ENCODE measurements around the gene ZNF280B. TPM values are rescaled to one million over a fixed set of nuclear protein-coding genes. Genes with fewer than 3 reads are reported as not detected.
"Not testable (repeated sequence)": the region's sequence is repeated elsewhere in the genome, so short reads cannot be mapped to it uniquely, and the experiment has no call there.

ZNF280B gene
- polyA plus RNA-seq, 3 donors = 4.0 to 4.7 (median 4.3) TPM

DNA sequence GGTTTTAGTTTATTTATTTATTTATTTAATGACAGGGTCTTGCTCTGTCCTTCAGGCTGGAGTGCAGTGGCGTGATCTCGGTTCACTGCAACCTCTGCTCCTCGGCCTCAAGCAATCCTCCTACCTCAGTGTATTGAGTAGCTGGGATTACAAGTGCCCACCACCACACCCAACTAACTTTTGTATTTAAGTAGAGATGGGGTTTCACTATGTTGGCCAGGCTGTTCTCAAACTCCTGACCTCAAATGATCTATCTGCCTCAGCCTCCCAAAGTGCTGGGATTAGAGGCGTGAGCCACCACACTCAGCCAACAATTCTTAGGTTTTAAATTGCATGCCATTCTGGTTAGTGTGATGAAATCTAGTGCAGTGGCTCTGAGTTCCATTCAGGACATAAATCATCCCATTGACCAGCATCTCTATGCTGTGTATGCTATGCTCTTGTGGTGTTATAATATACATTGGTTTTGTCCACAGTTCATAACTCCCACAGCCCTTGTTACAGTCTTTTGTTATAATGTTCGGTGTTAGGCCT is 28.5 kb downstream of the ZNF280B start:
- no peak for DNase-seq (ENCODE audit: extremely low read depth in 1 of 11, low read depth in 9 of 11, low spot score in 4 of 11)

- DNase-seq (ENCODE audit: extremely low read depth in 1 of 11, low read depth in 9 of 11, low spot score in 4 of 11) = no peak
Observed at GRCh38 chr22:22479116-22479515, 29.4 kb downstream of the ZNF280B start.

DNA sequence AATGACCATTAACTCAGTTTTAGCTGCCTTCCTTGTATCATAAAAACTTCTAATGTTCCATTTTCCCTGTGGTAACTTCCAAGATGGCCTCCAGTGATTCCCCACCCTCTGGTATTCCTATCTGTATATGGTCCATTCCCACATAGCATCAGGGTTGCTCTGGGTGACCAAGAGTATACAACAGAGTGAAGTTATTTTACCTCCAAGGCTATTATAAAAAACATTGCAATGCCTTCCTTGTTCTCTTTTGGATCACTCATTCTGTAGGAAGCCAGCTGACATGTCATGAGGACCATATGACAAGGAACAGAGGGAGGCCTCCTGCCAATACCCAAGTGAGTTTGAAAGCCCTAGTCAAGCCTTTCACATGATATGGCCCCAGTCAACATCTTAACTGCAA is 30.1 kb downstream of the ZNF280B start:
- DNase-seq (ENCODE audit: extremely low read depth in 1 of 11, low read depth in 9 of 11, low spot score in 4 of 11) = no peak

DNA sequence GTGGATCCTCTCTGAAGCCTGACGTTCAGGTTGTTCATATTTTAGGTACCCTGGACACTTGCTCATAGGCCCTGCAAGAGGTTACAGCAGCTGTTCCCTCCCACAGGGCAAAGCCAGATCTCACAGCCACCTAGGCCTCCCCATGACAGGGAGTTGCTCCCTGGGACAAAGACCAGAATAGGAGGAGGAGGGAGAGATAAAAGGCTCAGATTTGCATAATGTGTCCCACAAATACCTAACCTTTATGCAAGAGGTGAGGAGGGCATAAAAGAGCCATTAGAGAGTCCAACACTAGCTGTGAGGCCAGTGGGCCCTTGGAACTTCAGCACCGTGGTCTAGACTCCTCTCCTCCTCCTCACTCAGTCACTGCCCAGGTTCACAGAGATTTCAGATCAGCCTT is 33.8 kb downstream of the ZNF280B start:
- DNase-seq (ENCODE audit: extremely low read depth in 1 of 11, low read depth in 9 of 11, low spot score in 4 of 11) = no peak

- DNase-seq (ENCODE audit: extremely low read depth in 1 of 11, low read depth in 9 of 11, low spot score in 4 of 11) = not testable (repeated sequence)
Observed at GRCh38 chr22:22471104-22471503, 37.4 kb downstream of the ZNF280B start.

DNA sequence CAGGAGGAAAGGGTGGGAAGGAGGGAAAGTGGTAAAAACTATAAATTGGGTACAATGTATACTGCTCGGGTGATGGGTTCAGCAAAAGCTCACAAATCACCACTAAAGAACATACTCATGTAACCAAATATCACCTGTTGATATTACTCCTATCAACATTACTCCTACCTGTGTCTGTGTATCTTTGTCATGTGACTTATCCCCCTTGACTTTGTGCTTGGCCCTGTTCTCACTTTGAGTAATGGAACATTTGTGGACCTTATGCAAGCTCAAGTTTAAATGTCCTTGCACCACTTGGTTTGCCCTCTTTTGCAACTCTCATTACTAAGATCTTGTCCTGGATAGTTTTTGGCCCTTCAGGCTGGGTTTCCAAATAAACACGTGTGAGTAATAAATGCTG is 39.0 kb downstream of the ZNF280B start:
- DNase-seq (ENCODE audit: extremely low read depth in 1 of 11, low read depth in 9 of 11, low spot score in 4 of 11) = no peak

DNA sequence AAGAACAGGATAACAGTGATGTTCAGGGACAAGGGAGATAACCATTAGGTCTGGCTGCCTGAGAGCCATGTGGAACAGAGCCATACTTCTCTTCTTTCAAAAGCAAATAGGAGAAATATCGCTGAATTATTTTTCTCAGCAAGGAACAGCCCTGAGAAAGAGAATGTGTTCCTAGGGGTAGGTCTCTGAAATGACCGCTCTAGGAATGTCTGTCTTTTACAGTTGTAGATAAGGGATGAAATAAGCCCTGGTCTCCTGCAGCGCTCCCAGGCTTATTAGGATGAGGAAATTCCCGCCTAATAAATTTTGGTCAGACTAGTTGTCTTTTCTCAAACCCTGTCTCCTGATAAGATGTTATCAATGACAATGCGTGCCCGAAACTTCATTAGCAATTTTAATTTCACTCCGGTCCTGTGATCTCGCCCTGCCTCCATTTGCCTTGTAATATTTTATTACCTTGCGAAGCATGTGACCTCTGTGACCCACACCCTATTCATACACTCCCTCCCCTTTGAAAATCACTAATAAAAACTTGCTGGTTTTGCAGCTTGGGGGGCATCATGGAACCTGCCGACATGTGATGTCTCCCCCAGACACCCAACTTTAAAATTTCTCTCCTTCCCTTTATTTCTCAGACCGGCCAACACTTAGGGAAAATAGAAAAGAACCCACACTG is 39.6 kb downstream of the ZNF280B start:
- DNase-seq (ENCODE audit: extremely low read depth in 1 of 11, low read depth in 9 of 11, low spot score in 4 of 11) = not testable (repeated sequence)

DNA sequence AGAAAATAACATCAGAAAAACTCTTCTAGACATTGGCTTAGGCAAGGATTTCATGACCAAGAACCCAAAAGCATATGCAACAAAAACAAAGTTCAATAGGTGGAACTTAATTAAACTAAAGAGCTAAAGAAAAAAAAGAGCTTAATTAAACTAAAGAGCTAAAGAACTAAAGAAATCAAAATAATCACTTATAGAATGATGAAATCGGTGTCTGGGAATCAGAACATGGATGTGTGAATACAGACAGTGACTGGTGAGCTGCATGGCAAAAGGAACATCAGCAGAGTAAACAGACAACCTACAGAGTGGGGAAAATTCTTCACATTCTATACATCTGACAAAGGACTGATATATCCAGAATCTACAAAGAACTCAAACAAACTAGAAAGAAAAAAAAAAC is 41.4 kb downstream of the ZNF280B start:
- DNase-seq (ENCODE audit: extremely low read depth in 1 of 11, low read depth in 9 of 11, low spot score in 4 of 11) = no peak

- DNase-seq (ENCODE audit: extremely low read depth in 1 of 11, low read depth in 9 of 11, low spot score in 4 of 11) = no peak
Observed at GRCh38 chr22:22465782-22466181, 42.8 kb downstream of the ZNF280B start.

- DNase-seq (ENCODE audit: extremely low read depth in 1 of 11, low read depth in 9 of 11, low spot score in 4 of 11) = no peak
Observed at GRCh38 chr22:22465094-22465602, 43.4 kb downstream of the ZNF280B start.

- DNase-seq (ENCODE audit: extremely low read depth in 1 of 11, low read depth in 9 of 11, low spot score in 4 of 11) = no peak
Observed at GRCh38 chr22:22464541-22465054, 43.9 kb downstream of the ZNF280B start.

DNA sequence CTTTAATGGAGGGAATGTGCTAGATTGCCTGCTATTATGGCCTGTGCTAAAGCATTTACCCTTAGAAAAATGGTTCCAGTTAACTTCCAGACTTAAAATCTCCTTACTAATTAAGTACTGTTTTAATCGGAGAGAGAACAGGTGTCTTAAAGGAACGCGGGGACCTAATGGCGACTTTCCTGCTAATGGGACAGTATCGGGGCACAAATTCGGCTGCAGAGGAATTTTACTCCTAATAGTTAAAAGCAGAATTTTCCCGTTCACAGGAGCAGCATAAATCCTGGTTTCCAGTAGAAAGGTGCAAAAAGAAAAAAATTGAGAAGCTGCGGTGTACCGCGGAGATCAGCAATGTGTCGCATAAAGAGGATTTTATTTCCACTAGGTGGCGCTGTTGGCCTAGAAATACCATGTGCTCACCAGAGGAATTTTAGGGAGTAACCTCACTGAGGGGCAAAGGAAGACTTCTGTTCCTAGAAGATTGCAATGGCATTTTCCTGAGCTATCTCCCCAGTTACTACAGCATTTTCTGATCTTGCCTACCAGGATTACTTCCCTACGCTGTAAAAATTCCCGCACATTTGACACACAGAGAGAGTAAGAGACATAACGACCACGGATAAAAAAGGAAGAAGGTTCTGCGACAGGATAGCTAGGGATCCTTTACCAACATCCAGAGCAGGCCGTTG is 44.5 kb downstream of the ZNF280B start:
- DNase-seq (ENCODE audit: extremely low read depth in 1 of 11, low read depth in 9 of 11, low spot score in 4 of 11) = peak; percentile 56 to 79 (median 67)

DNA sequence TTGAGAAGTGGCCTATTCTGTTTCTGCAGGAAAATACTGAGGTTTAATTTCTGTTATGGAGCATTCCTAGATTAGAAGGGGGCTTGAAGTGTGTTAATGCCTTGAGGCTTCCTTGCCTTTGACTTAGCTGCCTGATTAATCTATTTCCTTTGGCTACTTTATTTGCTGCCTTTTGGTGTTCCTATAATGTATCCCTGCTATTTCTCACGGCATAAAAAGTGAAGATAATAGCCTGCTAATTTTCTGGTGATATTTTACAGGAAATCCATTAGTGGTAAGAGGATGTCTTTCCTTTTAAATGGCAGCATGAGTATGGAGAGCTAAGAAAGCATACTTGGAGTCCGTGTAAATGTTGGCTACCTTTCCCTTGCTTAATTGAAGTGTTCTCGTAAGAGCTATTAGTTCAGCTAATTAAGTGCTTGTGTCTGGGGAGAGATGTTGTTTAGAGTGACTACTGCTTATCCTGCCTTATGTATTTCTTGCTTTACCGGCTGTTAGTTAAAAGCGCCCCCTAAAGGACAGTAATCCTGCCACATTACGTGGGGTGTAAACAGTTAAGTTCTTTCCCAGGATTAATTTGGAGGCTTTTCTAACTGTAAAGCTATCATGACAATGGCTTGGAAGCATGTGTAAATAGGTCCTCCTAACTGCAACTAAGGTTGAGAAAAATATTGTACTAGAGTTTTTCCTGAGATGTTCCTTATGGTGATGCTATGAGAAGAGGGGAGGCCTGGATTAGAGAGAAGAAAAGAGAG is 45.6 kb downstream of the ZNF280B start:
- no peak for DNase-seq (ENCODE audit: extremely low read depth in 1 of 11, low read depth in 9 of 11, low spot score in 4 of 11)

- no peak for DNase-seq (ENCODE audit: extremely low read depth in 1 of 11, low read depth in 9 of 11, low spot score in 4 of 11)
Observed at GRCh38 chr22:22461583-22461982, 47.0 kb downstream of the ZNF280B start.

DNA sequence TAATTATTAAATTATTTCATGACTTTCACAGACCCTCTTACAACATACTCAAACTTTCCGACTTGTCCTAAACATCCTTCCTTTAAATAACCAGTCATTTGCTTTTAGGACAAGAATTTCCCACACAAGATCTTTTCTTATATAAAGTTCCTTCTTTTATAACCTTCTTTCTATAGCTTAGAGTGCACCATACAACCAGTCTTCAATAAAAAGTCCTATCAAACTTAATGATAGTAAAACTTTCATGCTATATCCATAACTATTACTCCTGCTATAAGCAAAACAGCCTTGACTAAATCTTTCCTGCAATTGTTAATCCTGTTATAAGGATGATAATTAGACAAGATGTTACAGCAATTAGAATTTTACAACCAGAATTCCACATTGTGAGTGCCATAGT is 47.4 kb downstream of the ZNF280B start:
- no peak for DNase-seq (ENCODE audit: extremely low read depth in 1 of 11, low read depth in 9 of 11, low spot score in 4 of 11)

GRCh38 chr22:22460635-22461034 is 47.9 kb downstream of the ZNF280B start:
- DNase-seq (ENCODE audit: extremely low read depth in 1 of 11, low read depth in 9 of 11, low spot score in 4 of 11) = no peak

DNA sequence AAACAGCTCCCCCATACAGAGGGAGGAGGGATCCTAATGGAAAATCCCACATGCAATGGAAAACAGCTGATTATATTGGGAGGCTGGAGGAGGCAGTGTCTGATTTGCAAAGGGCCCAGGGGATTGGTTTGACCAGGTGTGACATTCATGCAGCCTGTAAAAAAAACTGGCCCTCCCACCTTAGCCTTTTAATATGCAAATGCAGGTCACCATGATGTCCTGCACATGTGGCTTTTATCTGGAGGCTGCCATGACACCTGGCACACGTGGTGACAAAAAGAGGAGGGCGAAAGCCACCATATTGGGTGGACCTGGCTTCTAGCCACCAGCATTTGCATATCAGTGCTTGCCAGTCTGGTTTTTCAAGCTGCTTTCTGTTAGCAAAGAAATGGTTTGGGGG is 48.5 kb downstream of the ZNF280B start:
- DNase-seq (ENCODE audit: extremely low read depth in 1 of 11, low read depth in 9 of 11, low spot score in 4 of 11) = no peak

GRCh38 chr22:22458896-22459588 is 49.5 kb downstream of the ZNF280B start:
- DNase-seq (ENCODE audit: extremely low read depth in 1 of 11, low read depth in 9 of 11, low spot score in 4 of 11) = no peak

DNA sequence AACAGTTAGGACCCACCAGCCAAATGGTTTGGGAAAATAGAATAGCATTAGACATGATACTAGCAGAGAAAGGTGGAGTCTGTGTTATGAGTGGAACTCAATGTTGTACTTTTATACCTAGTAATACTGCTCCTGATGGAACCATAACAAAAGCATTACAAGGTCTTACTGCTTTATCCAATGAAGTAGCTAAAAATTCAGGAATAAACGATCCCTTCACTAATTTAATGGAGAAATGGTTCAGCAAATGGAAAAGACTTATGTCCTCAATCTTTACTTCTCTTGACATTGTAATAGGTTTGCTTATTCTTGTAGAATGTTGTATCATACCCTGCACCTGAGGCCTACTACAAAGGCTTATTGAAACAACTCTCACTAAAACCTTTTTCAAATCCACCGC is 50.2 kb downstream of the ZNF280B start:
- DNase-seq (ENCODE audit: extremely low read depth in 1 of 11, low read depth in 9 of 11, low spot score in 4 of 11) = no peak
